Tibial artery (tissue), 4 donors: ENCODE data around the gene NUDT14.
A peak's percentile ranks its signal among the peaks of the same experiment; 100 is the strongest.

Source experiments
- DNase-seq, 2 donors: peaks; one replicate each; pipeline ENCODE4 v3.0.0-alpha.2; 2019
- H3K27ac ChIP-seq, 2 donors: fragments of 200-600 bp; sonication (generic) in 1 of 2; 1 replicate in 1 of 2; 2 replicates in 1 of 2; pipeline ENCODE4 v1.5.1; 2018 to 2019; ENCODE audit warnings: mild to moderate bottlenecking in 1 of 2
- H3K27me3 ChIP-seq, 2 donors: fragments of 200-600 bp; sonication (generic) in 1 of 2; one replicate each; pipeline versions ENCODE4 v1.5.1 to v1.6.0; 2016 to 2019
- H3K36me3 ChIP-seq, 3 donors: fragments of 200-600 bp; sonication (generic) in 2 of 3; one replicate each; pipeline ENCODE4 v1.5.1; 2016 to 2019; ENCODE audit warnings: mild to moderate bottlenecking in 2 of 3
- H3K4me1 ChIP-seq, 4 donors: fragments of 200-600 bp; sonication (generic) in 2 of 4; 1 replicate in 3 of 4; 2 replicates in 1 of 4; pipeline ENCODE4 v1.5.1; 2016 to 2019
- H3K4me3 ChIP-seq, 2 donors: fragments of 200-600 bp; sonication (generic) in 1 of 2; 1 replicate in 1 of 2; 2 replicates in 1 of 2; pipeline ENCODE4 v1.5.1; 2018 to 2019; ENCODE audit warnings: mild to moderate bottlenecking in 2 of 2
- H3K9me3 ChIP-seq, 3 donors: fragments of 200-600 bp; sonication (generic) in 1 of 3; one replicate each; pipeline ENCODE4 v1.5.1; 2016 to 2019
- CTCF ChIP-seq, 2 experiments: fragments of 200-600 bp in 1 of 2; fragments of 450-650 bp in 1 of 2; IDR thresholded peaks; one replicate each; pipeline ENCODE4 v1.5.1; 2017 to 2019; ENCODE audit warnings: antibody characterized with exemption in 2 of 2, mild to moderate bottlenecking in 1 of 2, moderate library complexity in 1 of 2
- intact Hi-C: fragments of 100-400 bp; cut with DNase I; formaldehyde crosslinking; loops from one replicate; pipeline ENCODE4 v1.15.0; 2023; ENCODE audit warnings: low total_unique reads

Gene NUDT14

GRCh38 chr14:105180592-105181548 is at the start of gene NUDT14:
NUDT14 (minus strand) TSS chr14:105181312; CDS start chr14:105181209, 103 bp downstream.
- TF ChIP-seq CTCF (IDR thresholded peaks at IDR 0.05): no peak
- Histone ChIP-seq H3K27me3 (peaks cover 0 to 51% of the 10 kb centered on the region in 2 donors), H3K27ac (no peak within 1 kb of the TSS), H3K4me3 (peak within 1 kb of the TSS; percentile 48 to 52), H3K36me3 (peaks cover 0 to 2% (median 0%) of the 10 kb centered on the region in 3 donors), H3K4me1 (peaks cover 0 to 22% (median 4%) of the 10 kb centered on the region in 4 donors), H3K9me3 (no peaks in the 10 kb centered on the region)
- peak in 1 of 2 donors; percentile 46 for DNase-seq
- intact Hi-C loops: no loop called here

GRCh38 chr14:105229099-105229655 is 48.1 kb upstream of the NUDT14 start:
- Histone ChIP-seq H3K9me3 (no peaks in the 10 kb centered on the region), H3K27me3 (no peaks in the 10 kb centered on the region)

GRCh38 chr14:105228562-105228961 is 47.5 kb upstream of the NUDT14 start:
- DNase-seq: no peak
- intact Hi-C loops: no loop called here
- TF ChIP-seq CTCF (IDR thresholded peaks at IDR 0.05): no peak
- H3K27ac ChIP-seq: no peak overlapping the region
- no peak overlapping the region for H3K4me3 ChIP-seq
- H3K27me3 ChIP-seq: no peaks in the 10 kb centered on the region
- H3K4me1 ChIP-seq: no peaks in the 10 kb centered on the region
- H3K9me3 ChIP-seq: no peaks in the 10 kb centered on the region
- peaks cover 16 to 47% (median 34%) of the 10 kb centered on the region in 3 donors for H3K36me3 ChIP-seq

More at GRCh38 chr14:105229099-105229655, 48.1 kb upstream of the NUDT14 start:
- intact Hi-C loops: no loop called here
- Histone ChIP-seq H3K27ac (no peak overlapping the region), H3K36me3 (peaks cover 13 to 41% (median 28%) of the 10 kb centered on the region in 3 donors), H3K4me1 (no peaks in the 10 kb centered on the region), H3K4me3 (no peak overlapping the region)
- DNase-seq: no peak
- TF ChIP-seq CTCF (IDR thresholded peaks at IDR 0.05): no peak

GRCh38 chr14:105227346-105227745 is 46.2 kb upstream of the NUDT14 start:
- H3K9me3 ChIP-seq: no peaks in the 10 kb centered on the region

GRCh38 chr14:105226198-105226597 is 45.1 kb upstream of the NUDT14 start:
- no peak overlapping the region for H3K4me3 ChIP-seq
- no peak overlapping the region for H3K27ac ChIP-seq
- H3K9me3 ChIP-seq: no peaks in the 10 kb centered on the region
- intact Hi-C loops: no loop called here
- no peaks in the 10 kb centered on the region for H3K4me1 ChIP-seq
- H3K27me3 ChIP-seq: no peaks in the 10 kb centered on the region
- no peak for DNase-seq
- H3K36me3 ChIP-seq: peaks cover 16 to 66% (median 51%) of the 10 kb centered on the region in 3 donors
- TF ChIP-seq CTCF (IDR thresholded peaks at IDR 0.05): no peak

More at GRCh38 chr14:105227346-105227745, 46.2 kb upstream of the NUDT14 start:
- no peak for DNase-seq
- no peak for TF ChIP-seq CTCF (IDR thresholded peaks at IDR 0.05)
- Histone ChIP-seq H3K4me1 (no peaks in the 10 kb centered on the region), H3K36me3 (peaks cover 16 to 57% (median 43%) of the 10 kb centered on the region in 3 donors), H3K27me3 (no peaks in the 10 kb centered on the region), H3K4me3 (no peak overlapping the region), H3K27ac (no peak overlapping the region)
- intact Hi-C loops: no loop called here
